HK-2 (cell line): ENCODE data around the gene DNAJC9.

Source experiments
- DNase-seq: peaks from one replicate; pipeline ENCODE4 v3.0.0-alpha.2; 2018; ENCODE audit not compliant: unreplicated experiment

DNAJC9 gene

GRCh38 chr10:73238990-73239566 is 8.0 kb downstream of the DNAJC9 start:
- DNase-seq = no peak

DNA sequence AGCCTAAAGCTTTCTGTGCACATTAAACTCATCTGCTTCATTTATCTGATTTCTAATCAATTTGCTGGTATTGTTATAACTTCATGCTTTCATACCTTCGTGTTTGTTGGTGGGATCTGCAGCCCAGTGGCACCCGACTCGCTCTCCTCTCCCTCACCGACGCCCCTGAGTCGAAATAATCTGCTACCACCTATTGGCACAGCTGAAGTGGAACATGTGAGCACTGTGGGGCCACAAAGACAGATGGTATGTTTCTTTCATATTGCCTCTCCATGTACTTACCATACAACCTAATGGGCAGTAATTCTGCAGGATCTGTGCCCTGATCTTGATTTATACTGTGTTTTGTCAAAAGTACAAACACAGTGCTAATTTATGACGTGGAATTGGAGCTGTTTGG is 12.4 kb downstream of the DNAJC9 start:
- no peak for DNase-seq

DNA sequence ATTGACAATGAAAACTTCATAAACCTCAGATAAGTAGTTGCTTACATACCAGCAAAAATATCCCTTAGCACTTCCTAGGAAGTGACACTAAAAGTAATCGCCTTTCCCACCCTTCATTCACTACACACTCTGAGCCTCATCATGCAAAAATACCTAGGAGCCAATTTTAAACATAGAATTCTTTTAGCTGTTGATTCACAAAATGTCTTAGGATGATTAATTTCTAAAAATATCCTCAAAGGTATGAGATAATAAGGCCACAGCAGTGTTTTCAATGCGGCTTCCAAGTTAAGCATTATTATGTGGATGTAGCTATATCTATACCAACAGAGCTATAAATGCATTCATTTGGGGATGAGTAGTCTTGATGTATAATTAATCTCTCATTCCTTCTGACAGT is 13.2 kb downstream of the DNAJC9 start:
- no peak for DNase-seq

- no peak for DNase-seq
Observed at GRCh38 chr10:73232887-73233286, 14.2 kb downstream of the DNAJC9 start.

DNA sequence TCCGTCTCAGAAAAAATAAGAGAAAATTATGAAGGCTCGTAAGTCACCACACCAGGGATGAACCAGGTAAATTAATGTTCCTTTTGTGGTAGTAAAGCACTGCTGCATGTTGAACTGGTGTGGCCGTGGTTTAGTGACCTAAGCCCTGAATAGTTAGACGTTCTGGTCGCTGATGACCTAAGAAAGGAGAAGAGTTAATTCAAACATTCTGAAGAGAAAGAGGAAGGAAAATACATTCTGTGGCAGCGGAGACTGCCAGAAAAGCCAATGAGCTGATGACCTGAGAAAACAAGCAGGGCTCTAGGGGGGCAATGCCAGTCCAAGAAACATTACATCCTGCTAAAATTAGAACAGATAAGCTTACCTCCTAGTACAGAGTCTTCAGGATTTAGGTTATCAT is 17.5 kb downstream of the DNAJC9 start:
- no peak for DNase-seq

DNA sequence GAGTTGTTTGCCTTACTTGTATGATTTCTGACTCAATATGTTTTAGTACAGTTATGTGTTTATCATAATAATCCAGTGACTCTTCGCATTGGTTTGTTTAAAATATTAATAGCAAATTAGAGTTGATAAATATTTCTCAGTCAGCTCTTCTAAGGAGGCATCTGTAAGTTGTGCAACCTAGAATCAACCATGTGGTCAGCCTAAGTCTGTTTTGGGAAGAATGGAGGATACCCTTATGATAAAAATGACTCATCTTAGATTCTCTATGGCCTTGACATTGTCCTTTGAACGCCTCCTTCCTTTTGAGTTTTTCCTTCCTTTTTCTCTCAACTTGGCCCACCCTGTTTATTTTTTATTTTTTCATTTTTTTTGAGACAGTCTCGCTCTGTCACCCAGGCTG is 18.8 kb downstream of the DNAJC9 start:
- DNase-seq = no peak

GRCh38 chr10:73226663-73227062 is 20.4 kb downstream of the DNAJC9 start:
- no peak for DNase-seq

DNA sequence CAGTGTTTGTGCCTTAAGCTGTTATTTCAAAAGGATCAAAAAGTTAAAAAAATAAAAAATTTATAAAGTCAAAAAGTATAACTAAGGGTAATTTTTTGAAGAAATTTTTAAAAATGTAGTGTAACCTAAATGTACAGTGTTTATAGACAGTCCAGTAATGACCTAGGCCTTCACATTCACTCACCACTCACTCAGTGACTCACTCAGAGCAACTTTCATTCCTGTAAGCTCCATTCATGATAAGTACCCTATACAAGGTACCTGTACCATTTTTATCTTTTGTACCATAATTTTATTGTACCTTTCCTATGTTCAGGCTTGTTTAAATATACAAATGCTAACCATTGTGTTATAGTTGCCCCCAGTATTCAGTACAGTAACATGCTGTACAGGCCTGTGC is 21.5 kb downstream of the DNAJC9 start:
- DNase-seq = no peak

- no peak for DNase-seq
Observed at GRCh38 chr10:73220989-73221388, 26.1 kb downstream of the DNAJC9 start.

DNA sequence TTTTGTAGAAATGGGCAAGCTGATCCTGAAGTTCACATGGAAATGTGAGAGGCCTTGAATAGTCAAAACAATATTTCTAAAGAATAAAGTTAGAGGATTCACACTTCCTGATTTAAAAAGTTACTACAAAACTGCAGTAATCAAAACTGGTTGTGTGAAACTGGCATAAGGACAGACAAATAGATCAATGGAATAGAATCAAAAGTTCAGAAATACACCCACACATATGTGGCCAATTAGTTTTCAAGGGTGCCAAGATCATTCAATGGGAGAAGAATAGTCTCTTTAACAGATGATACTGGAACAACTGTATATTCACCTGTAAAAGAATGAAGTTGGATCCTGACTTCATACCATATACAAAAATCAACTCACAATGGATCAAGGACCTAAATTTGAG is 27.7 kb downstream of the DNAJC9 start:
- no peak for DNase-seq

GRCh38 chr10:73218431-73219191 is 28.4 kb downstream of the DNAJC9 start:
- no peak for DNase-seq

GRCh38 chr10:73217628-73218027 is 29.4 kb downstream of the DNAJC9 start:
- DNase-seq = no peak

DNA sequence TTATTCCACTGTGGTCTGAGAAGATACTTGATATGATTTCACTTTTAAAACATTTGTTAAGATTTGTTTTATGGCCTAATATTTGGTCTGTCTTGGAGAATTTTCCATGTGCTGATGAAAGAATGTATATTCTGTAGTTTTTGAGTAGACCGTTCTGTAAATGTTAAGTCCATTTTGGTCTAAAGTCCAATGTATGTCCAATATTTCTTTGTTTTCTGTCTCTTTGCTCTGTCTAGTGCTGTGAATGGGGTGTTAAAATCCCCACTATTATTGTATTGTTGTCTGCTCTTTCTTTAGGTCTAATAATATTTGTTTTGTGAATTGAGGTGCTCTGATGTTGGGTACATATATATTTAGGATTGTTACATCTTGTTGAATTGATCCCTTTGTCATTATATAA is 31.3 kb downstream of the DNAJC9 start:
- DNase-seq = no peak

DNA sequence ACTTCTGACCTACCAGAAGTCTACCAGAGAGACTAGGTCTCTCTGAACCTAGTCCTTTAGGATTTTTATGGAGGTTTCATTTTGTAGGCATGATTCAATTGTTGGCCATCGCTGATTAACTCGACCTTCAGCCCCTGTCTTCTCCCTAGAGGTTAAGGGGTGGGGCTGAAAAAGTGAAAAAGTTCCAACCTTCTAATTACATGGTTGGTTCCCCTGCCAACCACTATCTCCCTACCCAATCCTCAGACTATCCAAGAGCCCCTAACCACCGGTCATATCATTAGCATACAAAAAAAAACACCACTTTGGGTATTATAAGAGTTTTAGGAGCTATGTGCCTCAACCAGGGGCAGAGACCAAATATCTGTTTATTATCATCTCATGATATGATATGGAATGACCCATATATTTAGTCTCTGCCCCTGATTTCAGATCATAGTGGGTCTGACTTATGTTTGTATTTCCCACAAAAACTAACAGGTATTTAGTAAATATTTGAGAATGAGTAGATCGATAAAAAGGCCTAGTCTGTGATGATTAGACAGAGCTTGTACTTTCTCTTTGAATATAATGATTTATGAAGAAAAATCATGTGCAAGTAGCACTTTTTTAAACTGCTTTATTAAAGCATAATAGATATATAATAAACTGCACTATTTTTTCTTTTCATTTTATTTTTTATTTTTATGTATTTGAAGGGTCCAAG is 35.8 kb downstream of the DNAJC9 start:
- DNase-seq = no peak

- no peak for DNase-seq
Observed at GRCh38 chr10:73210395-73211105, 36.5 kb downstream of the DNAJC9 start.

- peak; percentile 8 for DNase-seq
Observed at GRCh38 chr10:73209705-73210104, 37.4 kb downstream of the DNAJC9 start.

- DNase-seq = no peak
Observed at GRCh38 chr10:73207883-73208282, 39.2 kb downstream of the DNAJC9 start.

- DNase-seq = no peak
Observed at GRCh38 chr10:73206385-73206784, 40.7 kb downstream of the DNAJC9 start.

GRCh38 chr10:73205890-73206289 is 41.2 kb downstream of the DNAJC9 start:
- DNase-seq = no peak

DNA sequence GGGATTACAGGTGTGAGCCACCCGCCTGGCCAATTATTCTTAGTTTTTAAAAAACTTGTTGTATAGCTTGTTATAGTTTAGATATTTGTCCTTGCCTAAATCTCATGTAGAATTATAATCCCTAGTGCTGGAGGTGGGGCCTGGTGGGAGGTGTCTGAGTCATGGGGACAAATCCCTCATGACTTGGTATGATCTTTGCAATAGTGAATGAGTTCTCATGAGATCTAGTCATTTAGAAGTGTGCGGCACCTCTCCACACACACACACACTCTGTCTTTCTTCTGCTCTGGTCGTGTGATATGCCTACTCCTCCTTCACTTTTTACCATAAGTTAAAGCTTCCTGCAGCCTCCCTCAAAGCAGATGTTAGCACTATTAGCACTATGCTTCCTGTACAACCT is 42.0 kb downstream of the DNAJC9 start:
- DNase-seq = no peak
